A549 (cell line): ENCODE data around the gene RPS24. TPM values are rescaled to one million over a fixed set of nuclear protein-coding genes. Genes with fewer than 3 reads are reported as not detected.

Source experiments
- ATAC-seq, 2 experiments: fragments of 200-7000 bp in 1 of 2; fragments of >200 bp in 1 of 2; cut with Nextera tagmentation in 1 of 2; cut with Tn5 transposase in 1 of 2; 3 replicates each; pipeline versions ENCODE4 v1.8.0 to v1.9.1; 2018 to 2020; ENCODE audit warnings: mild to moderate bottlenecking in 1 of 2, moderate library complexity in 1 of 2
- CTCF ChIA-PET: fragments of 300-600 bp; sonication (Branson Sonifier 250); formaldehyde crosslinking; extraction: SDS; loops from one replicate; lab custom pipeline; 2021; ENCODE audit warnings: antibody characterized with exemption, inconsistent platforms; lab: Yijun Ruan, JAX
- POLR2A ChIA-PET: fragments of 350-600 bp; formaldehyde crosslinking; extraction: SDS; loops from one replicate; lab custom pipeline; 2021; ENCODE audit warnings: antibody characterized with exemption, inconsistent platforms; lab: Yijun Ruan, JAX
- DNase-seq, 2 experiments: peaks; one replicate each; pipeline versions ENCODE4 v3.0.0 to v3.0.0-alpha.2; 2011 to 2016; ENCODE audit warnings: low read depth in 1 of 2, low spot score in 1 of 2
- FAIRE-seq: peaks from 2 replicates; lab custom pipeline; 2011; peaks lifted over from hg19 to GRCh38; lab: Jason Lieb, UNC
- H3K27ac ChIP-seq, 2 experiments: fragments of >200 bp; sonication (Bioruptor Twin); formaldehyde crosslinking; 3 replicates each; pipeline ENCODE4 v1.5.1; 2016 to 2017
- H3K4me1 ChIP-seq: fragments of >200 bp; sonication (Bioruptor Twin); formaldehyde crosslinking; 3 replicates; pipeline ENCODE4 v1.6.1; 2016
- H3K4me2 ChIP-seq: fragments of >200 bp; sonication (Bioruptor Twin); formaldehyde crosslinking; 3 replicates; pipeline ENCODE4 v1.6.1; 2016
- H3K4me3 ChIP-seq: fragments of >200 bp; sonication (Bioruptor Twin); formaldehyde crosslinking; 3 replicates; pipeline ENCODE4 v1.5.1; 2016
- H3K9me3 ChIP-seq: fragments of >200 bp; sonication (Bioruptor Twin); formaldehyde crosslinking; 3 replicates; pipeline ENCODE4 v1.6.1; 2016
- BHLHE40 ChIP-seq: IDR thresholded peaks from 2 replicates; pipeline ENCODE4 v1.6.1; 2012; ENCODE audit warnings: low read depth, low read length, inconsistent platforms
- CBX2 ChIP-seq: fragments of 200-600 bp; sonication (generic); IDR thresholded peaks from 2 replicates; pipeline ENCODE4 v1.6.1; 2016; ENCODE audit warnings: low read depth, mild to moderate bottlenecking, borderline replicate concordance
- CBX8 ChIP-seq: fragments of 200-600 bp; sonication (generic); IDR thresholded peaks from 2 replicates; pipeline ENCODE4 v1.6.1; 2016
- CEBPB ChIP-seq, 2 experiments: fragments of >200 bp in 1 of 2; sonication (Bioruptor Twin) in 1 of 2; formaldehyde crosslinking in 1 of 2; IDR thresholded peaks; 2 replicates each; pipeline ENCODE4 v1.6.1; 2012 to 2016
- CHD2 ChIP-seq: fragments of 150-350 bp; IDR thresholded peaks from 2 replicates; pipeline ENCODE4 v1.6.1; 2014; ENCODE audit warnings: low read length; ENCODE audit not compliant: partially characterized antibody
- CHD4 ChIP-seq: fragments of 200-600 bp; sonication (generic); IDR thresholded peaks from 2 replicates; pipeline ENCODE4 v1.6.1; 2016; ENCODE audit warnings: antibody characterized with exemption, mild to moderate bottlenecking, borderline replicate concordance
- CTCF ChIP-seq: fragments of >200 bp; sonication (Bioruptor Twin); formaldehyde crosslinking; IDR thresholded peaks from 3 replicates; pipeline ENCODE4 v1.5.1; 2016
- EHMT2 ChIP-seq: fragments of 200-600 bp; sonication (generic); IDR thresholded peaks from 2 replicates; pipeline ENCODE4 v1.6.1; 2016; ENCODE audit warnings: antibody characterized with exemption, low read depth, mild to moderate bottlenecking, moderate library complexity
- FOSB ChIP-seq: fragments of 250-450 bp; sonication (Bioruptor Pico); IDR thresholded peaks from 2 replicates; pipeline ENCODE4 v1.5.0; 2020; ENCODE audit warnings: mild to moderate bottlenecking, moderate library complexity
- HES2 ChIP-seq: fragments of >200 bp; sonication (Bioruptor Twin); formaldehyde crosslinking; IDR thresholded peaks from 2 replicates; pipeline ENCODE4 v1.6.1; 2016
- HMGXB4 ChIP-seq: fragments of 250-450 bp; sonication (Bioruptor Pico); IDR thresholded peaks from 2 replicates; pipeline ENCODE4 v1.5.0; 2021; ENCODE audit warnings: mild to moderate bottlenecking, moderate library complexity, borderline replicate concordance
- HOXA7 ChIP-seq: fragments of 250-450 bp; sonication (Bioruptor Pico); IDR thresholded peaks from 2 replicates; pipeline ENCODE4 v1.5.0; 2020; ENCODE audit warnings: mild to moderate bottlenecking, moderate library complexity
- JUN ChIP-seq, 2 experiments: fragments of >200 bp; sonication (Bioruptor Twin); formaldehyde crosslinking; IDR thresholded peaks; 2 replicates in 1 of 2; 3 replicates in 1 of 2; pipeline ENCODE4 v1.6.1; 2016 to 2017
- KDM5A ChIP-seq: fragments of 200-600 bp; sonication (generic); IDR thresholded peaks from 2 replicates; pipeline ENCODE4 v1.6.1; 2016; ENCODE audit warnings: antibody characterized with exemption, mild to moderate bottlenecking
- NFE2L2 ChIP-seq: fragments of 150-350 bp; conservative IDR thresholded peaks from 2 replicates; pipeline ENCODE4 v1.6.1; 2014; ENCODE audit warnings: low read length
- NPAS2 ChIP-seq: fragments of 250-450 bp; sonication (Bioruptor Pico); IDR thresholded peaks from 2 replicates; pipeline ENCODE4 v1.8.0; 2022; ENCODE audit warnings: mild to moderate bottlenecking, moderate library complexity, borderline replicate concordance
- POLR2AphosphoS2 ChIP-seq: conservative IDR thresholded peaks from 2 replicates; pipeline ENCODE4 v1.6.1; 2012; ENCODE audit warnings: low read length, improper control_type of control experiment, inconsistent platforms
- RARB ChIP-seq: fragments of 250-450 bp; sonication (Bioruptor Pico); IDR thresholded peaks from 2 replicates; pipeline ENCODE4 v1.8.0; 2021; ENCODE audit warnings: mild to moderate bottlenecking, moderate library complexity
- RCOR1 ChIP-seq: fragments of 150-350 bp; IDR thresholded peaks from 2 replicates; pipeline ENCODE4 v1.6.1; 2014; ENCODE audit warnings: antibody characterized with exemption, low read length, low read depth
- RNF2 ChIP-seq: fragments of 200-600 bp; sonication (generic); IDR thresholded peaks from 2 replicates; pipeline ENCODE4 v1.6.1; 2016; ENCODE audit warnings: low read depth, mild to moderate bottlenecking, antibody characterized with exemption, moderate library complexity, borderline replicate concordance
- TFCP2L1 ChIP-seq: fragments of 250-450 bp; sonication (Bioruptor Pico); IDR thresholded peaks from 2 replicates; pipeline ENCODE4 v1.5.0; 2021; ENCODE audit warnings: mild to moderate bottlenecking
- ZSCAN20 ChIP-seq: fragments of 250-450 bp; sonication (Bioruptor Pico); IDR thresholded peaks from 2 replicates; pipeline ENCODE4 v1.8.0; 2022; ENCODE audit warnings: mild to moderate bottlenecking, moderate library complexity
- WGBS: methylation state at CpG from one replicate; pipeline ENCODE4 v1.1.6; 2017; ENCODE audit errors: missing lambda C conversion rate; 5-methylcytosine and 5-hydroxymethylcytosine counted together
- polyA plus RNA-seq, 4 experiments: library from polyadenylated mRNA; depleted of rRNA in 3 of 4; stranded (reverse); fragments of >200 nt; fragmentation: RNase III in 1 of 4; extraction: RNeasy Plus Mini Kit Qiagen cat#74134 plus additional on column Dnase treatment in 1 of 4; gene quantifications; 2 replicates in 3 of 4; 3 replicates in 1 of 4; pipeline ENCODE4 v1.2.3, GENCODE V29; 2011 to 2017

The RPS24 gene
- polyA plus RNA-seq, 2 of the 4 experiments (the other 2 are of a cell fraction) = 4,263 to 5,509 TPM

GRCh38 chr10:78042752-78043104 lies 9.1 kb downstream of the RPS24 start:
- 97% methylated on average over 6 of the region's 6 CpGs for WGBS
- ATAC-seq (no peak), FAIRE-seq (no peak)

GRCh38 chr10:78044179-78044578 lies 10.5 kb downstream of the RPS24 start:
- H3K27ac ChIP-seq = no peak overlapping the region
- TF ChIP-seq TFCP2L1 (CRISPR knock-in tag) = no peak
- no peak for TF ChIP-seq NPAS2 (CRISPR knock-in tag)
- TF ChIP-seq RARB (CRISPR knock-in tag) = no peak
- TF ChIP-seq NFE2L2 = no peak
- TF ChIP-seq CBX2 = no peak
- no peak for TF ChIP-seq ZSCAN20 (CRISPR knock-in tag)
- TF ChIP-seq CHD2 = no peak
- TF ChIP-seq HMGXB4 (CRISPR knock-in tag) = no peak
- TF ChIP-seq POLR2AphosphoS2 = no peak
- no peak overlapping the region for H3K4me2 ChIP-seq
- ATAC-seq (peak; percentile 37 to 47; a peak in 5 of 6 replicates), FAIRE-seq (no peak), DNase-seq (no peak)
- H3K9me3 ChIP-seq = no peaks in the 10 kb centered on the region
- peaks cover 14% of the 10 kb centered on the region; the same call in 2 of the 3 replicates for H3K4me1 ChIP-seq
- no peak overlapping the region for H3K4me3 ChIP-seq
- CTCF ChIA-PET = interaction anchor here (6.9 kb wide), 1 partner anchor 1151 kb away, joined by 97 read pairs; no protein-coding TSS in a partner anchor
- POLR2A ChIA-PET = no interaction called here

More at GRCh38 chr10:78042752-78043104, 9.1 kb downstream of the RPS24 start:
- Histone ChIP-seq H3K4me3 (no peak overlapping the region), H3K27ac (no peak overlapping the region), H3K4me2 (no peak overlapping the region), H3K4me1 (peaks cover 28% of the 10 kb centered on the region; the same call in 2 of the 3 replicates), H3K9me3 (no peaks in the 10 kb centered on the region)
- CTCF ChIA-PET = interaction anchor here (1.2 to 2.0 kb wide), 2 partner anchors 11 to 1153 kb away, joined by 4 to 5 read pairs; no protein-coding TSS in a partner anchor
- TF ChIP-seq FOSB (CRISPR knock-in tag) (peak; percentile 24; the same call in 1 of the 2 replicates), HOXA7 (CRISPR knock-in tag) (no peak; the same call in 1 of the 2 replicates)
- POLR2A ChIA-PET = interaction anchor here (1.4 kb wide), 1 partner anchor 9 kb away, joined by 4 read pairs; no protein-coding TSS in a partner anchor
- no peak for DNase-seq

GRCh38 chr10:78044699-78045098 lies 11.0 kb downstream of the RPS24 start:
- Histone ChIP-seq H3K9me3 (no peaks in the 10 kb centered on the region), H3K4me1 (peaks cover 8% of the 10 kb centered on the region; the same call in 2 of the 3 replicates), H3K27ac (no peak overlapping the region), H3K4me2 (no peak overlapping the region), H3K4me3 (no peak overlapping the region)
- FAIRE-seq = no peak
- DNase-seq = no peak
- ChIA-PET CTCF (interaction anchor here (0.6 to 6.9 kb wide), 3 partner anchors 8 to 1150 kb away, joined by 3 to 97 read pairs (median 3); no protein-coding TSS in a partner anchor), POLR2A (no interaction called here)
- TF ChIP-seq RCOR1 (no peak), FOSB (CRISPR knock-in tag) (no peak), CBX2 (no peak), NPAS2 (CRISPR knock-in tag) (no peak), CTCF (no peak), CBX8 (no peak), BHLHE40 (no peak), POLR2AphosphoS2 (no peak), EHMT2 (no peak), JUN (IDR thresholded peaks at IDR 0.05) (no peak), RNF2 (no peak), RARB (CRISPR knock-in tag) (no peak), CHD4 (no peak), KDM5A (no peak), CEBPB (IDR thresholded peaks at IDR 0.05) (no peak), ZSCAN20 (CRISPR knock-in tag) (no peak), HES2 (no peak)
- 70% methylated on average over 10 of the region's 10 CpGs for WGBS
- no peak; a peak in 1 of 6 replicates for ATAC-seq
